Endothelial cell (in vitro differentiated cells): Measurements from ENCODE around the gene ORC2. TPM values are rescaled to one million over a fixed set of nuclear protein-coding genes. Genes with fewer than 3 reads are reported as not detected.

ENCODE experiments used
- DNase-seq: peaks from one replicate; pipeline ENCODE4 v3.0.0; 2021; ENCODE audit warnings: low spot score
- H3K27ac Mint-ChIP-seq: one replicate; pipeline ENCODE4 v1.8.0; 2021; ENCODE audit warnings: mixed read lengths, inconsistent platforms; ENCODE audit not compliant: unreplicated experiment
- H3K27me3 Mint-ChIP-seq: one replicate; pipeline ENCODE4 v1.8.0; 2021; ENCODE audit warnings: mild to moderate bottlenecking, moderate library complexity, mixed read lengths, inconsistent platforms; ENCODE audit not compliant: unreplicated experiment
- H3K36me3 Mint-ChIP-seq: one replicate; pipeline ENCODE4 v1.8.0; 2021; ENCODE audit warnings: mild to moderate bottlenecking, low read depth, mixed read lengths, inconsistent platforms; ENCODE audit not compliant: unreplicated experiment
- H3K4me1 Mint-ChIP-seq: one replicate; pipeline ENCODE4 v1.8.0; 2021; ENCODE audit warnings: mild to moderate bottlenecking, mixed read lengths, inconsistent platforms; ENCODE audit not compliant: unreplicated experiment
- H3K4me3 Mint-ChIP-seq: one replicate; pipeline ENCODE4 v1.8.0; 2021; ENCODE audit warnings: mild to moderate bottlenecking, mixed read lengths, inconsistent platforms; ENCODE audit not compliant: unreplicated experiment
- H3K9me3 Mint-ChIP-seq: one replicate; pipeline ENCODE4 v1.8.0; 2021; ENCODE audit warnings: mixed read lengths, inconsistent platforms; ENCODE audit not compliant: unreplicated experiment
- CTCF ChIP-seq: fragments of 200-600 bp; sonication (generic); IDR thresholded peaks from one replicate; pipeline ENCODE4 v1.5.0; 2021; ENCODE audit warnings: antibody characterized with exemption; ENCODE audit not compliant: unreplicated experiment
- total RNA-seq: library from RNA; stranded (reverse); fragmentation: NEBNext Ultra II Directional; extraction: Animal tissue kit (Norgen Biotek cat#: 25700); gene quantifications from one replicate; pipeline ENCODE4 v1.2.1, GENCODE V29; 2021; ENCODE audit not compliant: unreplicated experiment

ORC2 gene
- total RNA-seq, 1 donor from 2014 or later, result 57.6 TPM

DNA sequence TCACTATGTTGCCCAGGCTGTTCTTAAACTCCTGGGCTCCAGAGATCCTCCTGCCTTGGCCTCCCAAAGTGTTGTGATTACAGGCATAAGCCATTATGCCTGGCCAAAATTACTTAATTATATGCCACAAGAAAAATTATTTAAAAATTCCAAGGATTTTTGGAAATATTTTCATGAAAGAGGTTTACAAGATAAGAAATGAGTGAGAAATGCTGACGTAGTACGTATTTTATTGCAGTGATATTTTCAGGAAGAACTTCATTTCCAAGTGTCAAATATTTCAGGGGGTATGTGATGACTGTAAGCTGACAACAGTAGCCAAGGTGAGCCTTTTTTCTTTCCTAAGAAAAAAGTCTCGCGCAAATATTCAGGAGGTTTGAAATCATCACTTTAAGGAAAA lies 53.5 kb downstream of the ORC2 start:
- Mint-ChIP-seq H3K27ac (no peak overlapping the region), H3K4me1 (no peaks in the 10 kb centered on the region), H3K4me3 (no peak overlapping the region), H3K9me3 (no peaks in the 10 kb centered on the region), H3K27me3 (no peaks in the 10 kb centered on the region), H3K36me3 (peaks cover 26% of the 10 kb centered on the region)
- no peak for TF ChIP-seq CTCF
- DNase-seq, result no peak

DNA sequence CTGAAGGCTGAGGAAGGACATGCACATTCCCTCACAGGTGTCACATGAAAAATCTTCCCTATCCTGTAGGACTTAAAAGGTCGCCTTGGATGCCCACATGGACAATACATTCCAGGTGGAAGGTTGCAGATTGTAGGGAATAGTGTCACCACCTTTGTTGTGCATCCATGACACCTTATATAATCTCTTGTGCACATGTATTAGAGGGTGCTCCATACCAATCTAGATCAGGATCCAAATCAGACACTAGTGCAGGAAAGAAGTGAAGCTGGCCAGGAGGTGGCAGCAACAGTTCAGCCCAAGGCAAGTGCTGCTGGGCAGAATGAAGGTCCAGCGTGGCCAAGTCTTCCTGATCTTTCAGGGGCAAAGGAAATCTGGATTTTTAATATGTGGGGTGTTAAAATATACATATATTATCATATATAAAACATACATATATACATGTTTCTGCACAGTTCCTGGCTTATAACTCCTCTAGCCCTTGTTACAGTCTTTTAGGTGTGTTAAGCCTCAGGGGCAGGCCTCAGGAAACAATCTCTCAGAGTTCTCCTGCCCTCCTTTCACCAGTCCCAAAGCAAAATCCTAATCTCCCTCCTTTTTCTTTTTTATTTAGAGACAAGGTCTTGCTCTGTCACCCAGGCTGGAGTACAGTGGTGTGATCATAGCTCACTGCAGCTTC lies 57.7 kb downstream of the ORC2 start:
- Mint-ChIP-seq H3K4me3 (peak overlapping the region; percentile 4), H3K27ac (no peak overlapping the region), H3K4me1 (peaks cover 4% of the 10 kb centered on the region), H3K27me3 (no peaks in the 10 kb centered on the region), H3K9me3 (no peaks in the 10 kb centered on the region), H3K36me3 (peaks cover 3% of the 10 kb centered on the region)
- peak; percentile 19 for TF ChIP-seq CTCF
- peak; percentile 69 for DNase-seq

- Mint-ChIP-seq H3K27ac (no peak overlapping the region), H3K27me3 (no peaks in the 10 kb centered on the region), H3K4me3 (no peak overlapping the region), H3K9me3 (no peaks in the 10 kb centered on the region), H3K36me3 (peaks cover 3% of the 10 kb centered on the region), H3K4me1 (peaks cover 4% of the 10 kb centered on the region)
- peak; percentile 68 for DNase-seq
- TF ChIP-seq CTCF, result peak; percentile 77
These were observed 61.9 kb downstream of the ORC2 start for GRCh38 chr2:200901459-200902072.

DNA sequence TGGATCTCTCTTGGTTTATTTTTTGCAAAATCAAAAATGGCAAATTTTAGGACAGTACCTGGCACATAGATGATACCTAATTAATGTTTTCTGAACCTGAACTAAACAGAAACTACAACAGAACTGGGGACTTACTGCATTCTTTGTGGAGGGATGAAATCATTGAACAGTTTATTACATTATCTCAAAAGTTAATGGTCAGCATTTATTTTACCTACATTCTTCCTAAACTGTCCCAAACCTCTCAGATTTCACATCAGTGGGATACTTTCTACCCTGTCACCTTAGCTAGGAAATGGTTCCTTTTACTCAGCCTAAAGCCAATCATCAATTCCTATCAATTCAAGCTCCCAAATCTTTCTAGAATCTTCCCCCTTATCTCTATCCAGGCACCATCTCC lies 64.0 kb downstream of the ORC2 start:
- no peak overlapping the region for H3K4me3 Mint-ChIP-seq
- H3K27ac Mint-ChIP-seq, result no peak overlapping the region
- H3K9me3 Mint-ChIP-seq, result no peaks in the 10 kb centered on the region
- peaks cover 7% of the 10 kb centered on the region for H3K36me3 Mint-ChIP-seq
- no peaks in the 10 kb centered on the region for H3K27me3 Mint-ChIP-seq
- no peak for TF ChIP-seq CTCF
- DNase-seq, result no peak
- H3K4me1 Mint-ChIP-seq, result peaks cover 4% of the 10 kb centered on the region
